HL-60 (cell line): ENCODE measurements around the gene DLG4.

Source experiments
- DNase-seq, 2 experiments: peaks; one replicate each; pipeline ENCODE4 v3.0.0-alpha.2; 2010 to 2020; ENCODE audit warnings: low read depth in 1 of 2, low spot score in 1 of 2
- H3K27ac ChIP-seq: fragments of 250-450 bp; sonication (Bioruptor Pico); replicated peaks from 2 replicates; pipeline ENCODE4 v1.5.1; 2020; ENCODE audit warnings: mild to moderate bottlenecking, moderate library complexity
- H3K27me3 ChIP-seq: fragments of 250-450 bp; sonication (Bioruptor Pico); 2 replicates; pipeline ENCODE4 v1.5.1; 2021; ENCODE audit warnings: mild to moderate bottlenecking, moderate library complexity; ENCODE audit not compliant: insufficient read depth, poor library complexity, severe bottlenecking
- H3K4me3 ChIP-seq: replicated peaks from 2 replicates; pipeline ENCODE4 v1.5.1; 2011; ENCODE audit warnings: mild to moderate bottlenecking, control low read depth, low read length; ENCODE audit not compliant: insufficient read depth
- GABPA ChIP-seq: IDR thresholded peaks from 2 replicates; pipeline ENCODE4 v1.6.1; 2012; ENCODE audit warnings: low read depth
- POLR2AphosphoS5 ChIP-seq: IDR thresholded peaks from 2 replicates; pipeline ENCODE4 v1.6.1; 2012; ENCODE audit warnings: low read depth
- SPI1 ChIP-seq: IDR thresholded peaks from 2 replicates; pipeline ENCODE4 v1.6.1; 2012; ENCODE audit warnings: low read depth, mild to moderate bottlenecking, borderline replicate concordance
- TF ChIP-seq, protein P1 (sequence below): IDR thresholded peaks from one replicate; pipeline ENCODE4 v1.5.1; 2011; ENCODE audit warnings: low read length, control low read depth, inconsistent platforms; ENCODE audit not compliant: insufficient read depth
- TF ChIP-seq, protein P2 (sequence below): IDR thresholded peaks from 2 replicates; pipeline ENCODE4 v1.6.1; 2012; ENCODE audit warnings: low read depth; ENCODE audit not compliant: insufficient replicate concordance

DLG4 gene

DNA sequence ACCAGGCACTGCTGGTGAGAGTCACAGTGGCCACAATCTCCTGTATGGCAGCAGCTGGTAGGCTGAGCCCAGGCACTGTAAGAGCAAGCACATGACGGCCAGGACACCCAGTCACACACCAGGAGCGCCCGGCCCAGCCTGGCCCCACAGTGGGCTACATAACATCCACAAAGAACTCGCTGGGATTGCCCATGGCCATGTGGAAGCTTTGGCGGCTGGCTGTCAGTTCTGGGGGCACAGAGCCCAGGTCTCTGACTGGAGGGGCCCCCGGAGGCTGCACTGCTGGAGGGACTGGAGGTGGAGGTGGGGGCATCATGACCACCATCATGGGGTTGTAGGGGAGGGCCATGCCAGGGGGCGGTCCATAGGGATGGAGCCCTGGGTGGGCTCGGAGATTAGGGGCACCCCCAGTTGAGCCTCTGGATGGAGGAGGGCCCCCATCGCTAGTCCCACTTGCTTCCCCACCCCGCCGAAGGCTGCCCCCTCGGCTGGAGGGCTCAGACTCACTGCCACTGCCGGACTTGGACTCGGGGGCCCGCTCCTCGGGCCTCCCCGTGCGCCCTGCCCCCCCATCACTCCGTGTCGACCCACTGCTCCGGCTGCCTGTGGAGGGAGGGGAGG lies 6.2 kb upstream of the DLG4 start:
- Histone ChIP-seq H3K4me3 (no peak overlapping the region), H3K27ac (no peak overlapping the region), H3K27me3 (no peaks in the 10 kb centered on the region)
- TF ChIP-seq, protein P1, sequence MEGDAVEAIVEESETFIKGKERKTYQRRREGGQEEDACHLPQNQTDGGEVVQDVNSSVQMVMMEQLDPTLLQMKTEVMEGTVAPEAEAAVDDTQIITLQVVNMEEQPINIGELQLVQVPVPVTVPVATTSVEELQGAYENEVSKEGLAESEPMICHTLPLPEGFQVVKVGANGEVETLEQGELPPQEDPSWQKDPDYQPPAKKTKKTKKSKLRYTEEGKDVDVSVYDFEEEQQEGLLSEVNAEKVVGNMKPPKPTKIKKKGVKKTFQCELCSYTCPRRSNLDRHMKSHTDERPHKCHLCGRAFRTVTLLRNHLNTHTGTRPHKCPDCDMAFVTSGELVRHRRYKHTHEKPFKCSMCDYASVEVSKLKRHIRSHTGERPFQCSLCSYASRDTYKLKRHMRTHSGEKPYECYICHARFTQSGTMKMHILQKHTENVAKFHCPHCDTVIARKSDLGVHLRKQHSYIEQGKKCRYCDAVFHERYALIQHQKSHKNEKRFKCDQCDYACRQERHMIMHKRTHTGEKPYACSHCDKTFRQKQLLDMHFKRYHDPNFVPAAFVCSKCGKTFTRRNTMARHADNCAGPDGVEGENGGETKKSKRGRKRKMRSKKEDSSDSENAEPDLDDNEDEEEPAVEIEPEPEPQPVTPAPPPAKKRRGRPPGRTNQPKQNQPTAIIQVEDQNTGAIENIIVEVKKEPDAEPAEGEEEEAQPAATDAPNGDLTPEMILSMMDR = no peak
- TF ChIP-seq, protein P2, sequence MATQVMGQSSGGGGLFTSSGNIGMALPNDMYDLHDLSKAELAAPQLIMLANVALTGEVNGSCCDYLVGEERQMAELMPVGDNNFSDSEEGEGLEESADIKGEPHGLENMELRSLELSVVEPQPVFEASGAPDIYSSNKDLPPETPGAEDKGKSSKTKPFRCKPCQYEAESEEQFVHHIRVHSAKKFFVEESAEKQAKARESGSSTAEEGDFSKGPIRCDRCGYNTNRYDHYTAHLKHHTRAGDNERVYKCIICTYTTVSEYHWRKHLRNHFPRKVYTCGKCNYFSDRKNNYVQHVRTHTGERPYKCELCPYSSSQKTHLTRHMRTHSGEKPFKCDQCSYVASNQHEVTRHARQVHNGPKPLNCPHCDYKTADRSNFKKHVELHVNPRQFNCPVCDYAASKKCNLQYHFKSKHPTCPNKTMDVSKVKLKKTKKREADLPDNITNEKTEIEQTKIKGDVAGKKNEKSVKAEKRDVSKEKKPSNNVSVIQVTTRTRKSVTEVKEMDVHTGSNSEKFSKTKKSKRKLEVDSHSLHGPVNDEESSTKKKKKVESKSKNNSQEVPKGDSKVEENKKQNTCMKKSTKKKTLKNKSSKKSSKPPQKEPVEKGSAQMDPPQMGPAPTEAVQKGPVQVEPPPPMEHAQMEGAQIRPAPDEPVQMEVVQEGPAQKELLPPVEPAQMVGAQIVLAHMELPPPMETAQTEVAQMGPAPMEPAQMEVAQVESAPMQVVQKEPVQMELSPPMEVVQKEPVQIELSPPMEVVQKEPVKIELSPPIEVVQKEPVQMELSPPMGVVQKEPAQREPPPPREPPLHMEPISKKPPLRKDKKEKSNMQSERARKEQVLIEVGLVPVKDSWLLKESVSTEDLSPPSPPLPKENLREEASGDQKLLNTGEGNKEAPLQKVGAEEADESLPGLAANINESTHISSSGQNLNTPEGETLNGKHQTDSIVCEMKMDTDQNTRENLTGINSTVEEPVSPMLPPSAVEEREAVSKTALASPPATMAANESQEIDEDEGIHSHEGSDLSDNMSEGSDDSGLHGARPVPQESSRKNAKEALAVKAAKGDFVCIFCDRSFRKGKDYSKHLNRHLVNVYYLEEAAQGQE = no peak
- TF ChIP-seq GABPA (no peak), POLR2AphosphoS5 (no peak), SPI1 (no peak)
- no peak for DNase-seq

DNA sequence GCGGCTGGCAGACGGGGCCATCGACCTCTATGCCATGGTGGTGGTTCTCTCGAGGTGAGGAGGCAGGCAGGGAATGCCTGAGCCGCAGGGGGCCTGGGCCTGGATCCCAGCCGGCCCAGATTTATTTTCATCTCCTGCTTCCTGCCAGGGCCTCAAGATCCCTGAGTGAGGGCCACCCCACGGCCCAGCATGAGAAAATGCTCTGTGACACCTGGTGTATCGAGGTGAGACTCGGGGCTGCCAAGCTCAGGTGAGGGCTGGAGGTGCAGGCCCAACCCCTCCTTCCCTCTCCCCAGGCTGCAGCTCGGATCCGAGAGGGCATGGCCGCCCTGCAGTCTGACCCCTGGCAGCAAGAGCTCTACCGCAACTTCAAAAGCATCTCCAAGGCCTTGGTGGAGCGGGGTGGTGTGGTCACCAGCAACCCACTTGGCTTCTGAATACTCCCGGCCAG lies 5.0 kb upstream of the DLG4 start:
- TF ChIP-seq SPI1 = no peak
- TF ChIP-seq, protein P2 = no peak
- TF ChIP-seq, protein P1 = no peak
- TF ChIP-seq GABPA = no peak
- TF ChIP-seq POLR2AphosphoS5 = no peak
- no peak overlapping the region for H3K27ac ChIP-seq
- no peaks in the 10 kb centered on the region for H3K27me3 ChIP-seq
- DNase-seq = no peak
- no peak overlapping the region for H3K4me3 ChIP-seq

DNA sequence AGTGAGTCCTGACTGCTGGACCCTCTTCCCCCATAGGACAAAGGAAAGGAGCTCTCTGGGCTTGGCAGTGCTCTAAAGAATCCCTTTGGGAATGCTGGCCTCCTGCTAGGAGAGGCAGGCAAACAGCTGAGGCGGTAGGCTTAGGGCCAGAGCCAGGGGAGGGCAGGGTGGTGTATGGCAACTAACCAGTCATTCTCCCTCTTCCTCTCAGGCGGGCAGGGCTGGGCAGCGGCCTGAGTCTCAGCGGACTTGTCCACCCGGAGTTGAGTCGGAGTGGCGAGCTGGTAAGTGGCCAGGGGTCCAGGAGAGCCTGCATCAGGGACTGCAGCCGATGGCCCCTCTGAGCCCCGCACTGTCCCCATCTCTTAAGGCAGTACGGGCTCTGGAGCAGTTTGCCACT lies 4.5 kb upstream of the DLG4 start:
- H3K4me3 ChIP-seq = no peak overlapping the region
- TF ChIP-seq, protein P2 = no peak
- TF ChIP-seq GABPA (no peak), POLR2AphosphoS5 (no peak), SPI1 (no peak)
- TF ChIP-seq, protein P1 = no peak
- no peak for DNase-seq
- no peaks in the 10 kb centered on the region for H3K27me3 ChIP-seq
- no peak overlapping the region for H3K27ac ChIP-seq
